MM.1S (cell line): Measurements from ENCODE around the gene GINS3.

ENCODE experiments used
- CTCF ChIP-seq: fragments of 300-600 bp; sonication (generic); IDR thresholded peaks from 2 replicates; pipeline ENCODE4 v1.5.1; 2016; ENCODE audit warnings: antibody characterized with exemption, low read length, mixed read lengths
- EZH2 ChIP-seq: fragments of 300-600 bp; sonication (generic); optimal IDR thresholded peaks from 2 replicates; pipeline ENCODE3; 2017; ENCODE audit warnings: low read depth, mild to moderate bottlenecking, antibody characterized with exemption, low read length, mixed read lengths
- EZH2phosphoT487 ChIP-seq: fragments of 300-600 bp; sonication (generic); IDR thresholded peaks from 2 replicates; pipeline ENCODE4 v1.6.1; 2018; ENCODE audit warnings: antibody characterized with exemption, low read length

- TF ChIP-seq CTCF (no peak), EZH2 (no peak), EZH2phosphoT487 (no peak)
These were observed 19.7 kb downstream of the GINS3 start for GRCh38 chr16:58411736-58412614.
